SU-DHL-6 (cell line): Measurements from ENCODE around the gene ZMIZ1.

Experiments
- H2AFZ ChIP-seq: fragments of 200-600 bp; sonication (generic); 2 replicates; pipeline ENCODE4 v1.6.1; 2014; ENCODE audit warnings: low read depth, mild to moderate bottlenecking, moderate library complexity, mixed read lengths, antibody characterized with exemption, low read length; ENCODE audit not compliant: severe bottlenecking
- H3F3A ChIP-seq: fragments of 200-600 bp; shearing (Covaris generic); 2 replicates; pipeline ENCODE4 v1.6.0; 2016; ENCODE audit warnings: antibody characterized with exemption, mild to moderate bottlenecking; ENCODE audit not compliant: insufficient read depth
- H3K27ac ChIP-seq: fragments of 200-600 bp; sonication (generic); 2 replicates; pipeline ENCODE4 v1.5.1; 2016; ENCODE audit warnings: low read depth, mild to moderate bottlenecking, low read length, moderate library complexity, mixed read lengths
- H3K27me3 ChIP-seq: fragments of 200-600 bp; sonication (generic), shearing (Covaris generic); 2 replicates; pipeline ENCODE4 v1.6.0; 2014; ENCODE audit warnings: mild to moderate bottlenecking, low read length
- H3K36me3 ChIP-seq: fragments of 200-600 bp; sonication (generic); 2 replicates; pipeline ENCODE4 v1.6.1; 2014; ENCODE audit warnings: mild to moderate bottlenecking, low read length, mixed read lengths
- H3K4me2 ChIP-seq: fragments of 300-600, 200-600 bp; shearing (Covaris generic), sonication (generic); 2 replicates; pipeline ENCODE4 v1.6.0; 2014; ENCODE audit warnings: low read length, low read depth, mild to moderate bottlenecking; ENCODE audit not compliant: poor library complexity, severe bottlenecking
- H3K4me3 ChIP-seq: fragments of 200-600 bp; sonication (generic); 2 replicates; pipeline ENCODE4 v1.5.1; 2014; ENCODE audit warnings: antibody characterized with exemption, low read length, mild to moderate bottlenecking, mixed read lengths; ENCODE audit not compliant: insufficient read depth, poor library complexity, severe bottlenecking
- H3K79me2 ChIP-seq: fragments of 200-600 bp; sonication (generic); 2 replicates; pipeline ENCODE4 v1.6.1; 2014; ENCODE audit warnings: mild to moderate bottlenecking, low read length, moderate library complexity; ENCODE audit not compliant: insufficient read depth
- H3K9ac ChIP-seq: fragments of 200-600 bp; sonication (generic); 2 replicates; pipeline ENCODE4 v1.7.0; 2014; ENCODE audit warnings: mild to moderate bottlenecking, low read length
- H3K9me2 ChIP-seq: fragments of 200-600 bp; sonication (generic); replicated peaks from 2 replicates; pipeline ENCODE4 v1.6.1; 2014; ENCODE audit warnings: low read length; ENCODE audit not compliant: insufficient read depth
- H3K9me3 ChIP-seq: fragments of 200-600 bp; sonication (generic); 2 replicates; pipeline ENCODE4 v1.6.1; 2014; ENCODE audit warnings: low read length, mixed read lengths; ENCODE audit not compliant: insufficient read depth
- H4K20me1 ChIP-seq: fragments of 200-600 bp; sonication (generic); 2 replicates; pipeline ENCODE4 v1.6.1; 2014; ENCODE audit warnings: low read depth, mild to moderate bottlenecking, antibody characterized with exemption, low read length, moderate library complexity, mixed read lengths
- CTCF ChIP-seq: fragments of 200-600 bp; sonication (generic); IDR thresholded peaks from one replicate; pipeline ENCODE4 v1.5.1; 2017; ENCODE audit warnings: antibody characterized with exemption, mild to moderate bottlenecking, low read length, moderate library complexity; ENCODE audit not compliant: insufficient read depth, poor library complexity, severe bottlenecking
- EZH2phosphoT487 ChIP-seq: fragments of 200-600 bp; sonication (generic), shearing (Covaris generic); conservative IDR thresholded peaks from 2 replicates; pipeline ENCODE4 v1.6.1; 2018; ENCODE audit warnings: mild to moderate bottlenecking, antibody characterized with exemption, low read length, moderate library complexity, mixed read lengths

The ZMIZ1 gene

GRCh38 chr10:79268742-79269141 is 200.0 kb downstream of the ZMIZ1 start:
- no peaks in the 10 kb centered on the region for H3K79me2 ChIP-seq

GRCh38 chr10:79269443-79269842 is 200.7 kb downstream of the ZMIZ1 start:
- Histone ChIP-seq H3K9me2 (no peaks in the 10 kb centered on the region), H3F3A (no peaks in the 10 kb centered on the region), H3K27me3 (no peaks in the 10 kb centered on the region), H3K27ac (no peak overlapping the region), H3K79me2 (no peaks in the 10 kb centered on the region), H3K9me3 (no peaks in the 10 kb centered on the region), H3K4me2 (no peak overlapping the region), H2AFZ (no peak overlapping the region), H3K36me3 (no peaks in the 10 kb centered on the region), H3K9ac (no peak overlapping the region), H3K4me3 (no peak overlapping the region), H4K20me1 (no peaks in the 10 kb centered on the region)
- TF ChIP-seq EZH2phosphoT487 (no peak), CTCF (no peak)

More at GRCh38 chr10:79268742-79269141, 200.0 kb downstream of the ZMIZ1 start:
- no peaks in the 10 kb centered on the region for H3K9me3 ChIP-seq
- no peak overlapping the region for H3K4me2 ChIP-seq
- H3K27ac ChIP-seq = no peak overlapping the region
- H3K9ac ChIP-seq = no peak overlapping the region
- no peak overlapping the region for H3K4me3 ChIP-seq
- no peaks in the 10 kb centered on the region for H3K36me3 ChIP-seq
- no peaks in the 10 kb centered on the region for H3K27me3 ChIP-seq
- H3F3A ChIP-seq = no peaks in the 10 kb centered on the region
- H3K9me2 ChIP-seq = no peaks in the 10 kb centered on the region
- TF ChIP-seq CTCF (no peak), EZH2phosphoT487 (no peak)
- H4K20me1 ChIP-seq = no peaks in the 10 kb centered on the region
- H2AFZ ChIP-seq = no peak overlapping the region

GRCh38 chr10:79269969-79270368 is 201.2 kb downstream of the ZMIZ1 start:
- no peaks in the 10 kb centered on the region for H3K36me3 ChIP-seq
- no peak overlapping the region for H3K27ac ChIP-seq
- H2AFZ ChIP-seq = no peak overlapping the region
- no peak overlapping the region for H3K4me3 ChIP-seq
- H3K9me3 ChIP-seq = no peaks in the 10 kb centered on the region
- no peaks in the 10 kb centered on the region for H4K20me1 ChIP-seq
- no peaks in the 10 kb centered on the region for H3F3A ChIP-seq
- no peaks in the 10 kb centered on the region for H3K79me2 ChIP-seq
- H3K9ac ChIP-seq = no peak overlapping the region
- H3K27me3 ChIP-seq = no peaks in the 10 kb centered on the region
- H3K9me2 ChIP-seq = no peaks in the 10 kb centered on the region
- TF ChIP-seq CTCF (no peak), EZH2phosphoT487 (no peak)
- H3K4me2 ChIP-seq = no peak overlapping the region
